Suprapubic skin (tissue), 3 donors: ENCODE data around the gene LIPG.

Experiments
- CTCF ChIP-seq, 2 donors: fragments of 200-600 bp in 1 of 2; fragments of 450-650 bp in 1 of 2; sonication (generic) in 1 of 2; IDR thresholded peaks; one replicate each; pipeline ENCODE4 v1.5.1; 2016 to 2019; ENCODE audit warnings: antibody characterized with exemption in 2 of 2, mild to moderate bottlenecking in 1 of 2, moderate library complexity in 1 of 2
- EP300 ChIP-seq: sonication (generic); formaldehyde crosslinking; IDR thresholded peaks from one replicate; pipeline ENCODE4 v1.6.1; 2017; ENCODE audit warnings: antibody characterized with exemption
- POLR2A ChIP-seq, 2 donors: fragments of 450-650 bp; IDR thresholded peaks; one replicate each; pipeline ENCODE4 v1.6.1; 2017; ENCODE audit warnings: antibody characterized with exemption in 2 of 2, mild to moderate bottlenecking in 2 of 2, moderate library complexity in 2 of 2

DNA sequence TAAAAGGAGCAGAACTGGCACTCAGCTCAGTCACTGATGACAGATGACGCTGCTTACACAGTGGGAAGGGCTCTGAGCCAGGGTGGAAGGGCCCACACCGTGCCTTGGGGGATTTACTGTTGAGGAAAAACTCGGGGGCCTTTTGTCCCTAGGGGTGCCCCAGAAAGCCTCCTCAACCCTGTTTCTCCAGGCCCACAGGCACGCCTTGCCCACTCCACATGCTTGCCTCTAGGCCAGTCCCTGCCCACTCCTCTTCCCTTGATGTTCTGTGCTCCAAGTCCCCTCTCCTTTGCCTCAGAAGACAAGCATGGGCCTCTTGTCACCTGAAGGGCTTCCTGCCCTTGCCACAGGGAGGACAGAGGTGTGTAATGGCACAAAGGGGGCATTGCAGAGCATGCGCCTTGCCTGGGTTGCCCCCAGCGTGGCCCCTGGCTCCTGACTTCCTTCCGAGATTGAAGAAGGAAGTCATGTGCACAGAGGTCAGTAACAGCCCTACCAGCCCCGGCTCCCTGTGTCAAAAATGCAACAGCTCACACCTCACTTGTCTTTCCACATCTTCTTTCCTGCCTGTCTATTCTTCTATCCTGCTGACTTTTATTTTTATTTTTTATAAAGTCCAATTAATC is 65.1 kb downstream of the LIPG start:
- no peak for TF ChIP-seq CTCF (IDR thresholded peaks at IDR 0.05)
- no peak for TF ChIP-seq POLR2A (IDR thresholded peaks at IDR 0.05)
- TF ChIP-seq EP300, result no peak
